ENCODE measurements around the gene DZIP1L.

DNA sequence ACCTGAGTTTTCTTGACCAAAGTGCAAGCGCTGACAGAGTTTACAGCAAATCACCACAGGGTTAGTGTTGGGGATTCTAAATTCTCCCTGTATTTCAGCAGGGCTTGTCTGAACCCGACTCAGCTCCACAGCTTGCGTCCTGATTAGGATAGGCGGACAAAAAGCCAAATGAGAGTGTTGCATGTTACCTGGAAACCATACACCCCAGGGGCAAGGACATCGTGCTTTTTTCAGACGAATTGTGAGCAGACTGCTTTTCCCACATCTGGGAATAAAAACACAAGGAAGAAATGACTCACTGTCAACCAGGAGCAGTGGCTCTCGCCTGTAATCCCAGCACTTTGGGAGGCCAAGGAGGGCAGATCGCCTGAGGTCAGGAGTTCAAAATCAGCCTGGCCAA lies 3.0 kb downstream of the DZIP1L start:
- no peak for TF ChIP-seq POLR2A (IDR thresholded peaks at IDR 0.05)
- TF ChIP-seq, protein P1, sequence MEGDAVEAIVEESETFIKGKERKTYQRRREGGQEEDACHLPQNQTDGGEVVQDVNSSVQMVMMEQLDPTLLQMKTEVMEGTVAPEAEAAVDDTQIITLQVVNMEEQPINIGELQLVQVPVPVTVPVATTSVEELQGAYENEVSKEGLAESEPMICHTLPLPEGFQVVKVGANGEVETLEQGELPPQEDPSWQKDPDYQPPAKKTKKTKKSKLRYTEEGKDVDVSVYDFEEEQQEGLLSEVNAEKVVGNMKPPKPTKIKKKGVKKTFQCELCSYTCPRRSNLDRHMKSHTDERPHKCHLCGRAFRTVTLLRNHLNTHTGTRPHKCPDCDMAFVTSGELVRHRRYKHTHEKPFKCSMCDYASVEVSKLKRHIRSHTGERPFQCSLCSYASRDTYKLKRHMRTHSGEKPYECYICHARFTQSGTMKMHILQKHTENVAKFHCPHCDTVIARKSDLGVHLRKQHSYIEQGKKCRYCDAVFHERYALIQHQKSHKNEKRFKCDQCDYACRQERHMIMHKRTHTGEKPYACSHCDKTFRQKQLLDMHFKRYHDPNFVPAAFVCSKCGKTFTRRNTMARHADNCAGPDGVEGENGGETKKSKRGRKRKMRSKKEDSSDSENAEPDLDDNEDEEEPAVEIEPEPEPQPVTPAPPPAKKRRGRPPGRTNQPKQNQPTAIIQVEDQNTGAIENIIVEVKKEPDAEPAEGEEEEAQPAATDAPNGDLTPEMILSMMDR (IDR thresholded peaks at IDR 0.05) = no peak

Data from Peyer's patch (tissue), 4 donors.